Esophagus squamous epithelium (tissue), 5 donors: Measurements from ENCODE around the gene MYH15. TPM values are rescaled to one million over a fixed set of nuclear protein-coding genes. Genes with fewer than 3 reads are reported as not detected.

Source experiments
- DNase-seq: peaks from one replicate; lab custom pipeline; 2025; lab: John Stamatoyannopoulos, UW
- H3K27ac ChIP-seq, 4 donors: fragments of 200-600 bp; sonication (generic); one replicate each; pipeline ENCODE4 v1.5.1; 2016 to 2019; ENCODE audit warnings: mild to moderate bottlenecking in 1 of 4
- H3K27me3 ChIP-seq, 4 donors: fragments of 200-600 bp; sonication (generic); 1 replicate in 3 of 4; 2 replicates in 1 of 4; pipeline versions ENCODE4 v1.5.1 to v1.6.0; 2017 to 2021; ENCODE audit warnings: antibody characterized with exemption in 1 of 4
- H3K36me3 ChIP-seq, 3 donors: fragments of 200-600 bp; sonication (generic); one replicate each; pipeline ENCODE4 v1.5.1; 2016 to 2019
- H3K4me1 ChIP-seq, 3 donors: fragments of 200-600 bp; sonication (generic); one replicate each; pipeline ENCODE4 v1.5.1; 2017 to 2019
- H3K4me3 ChIP-seq, 4 donors: fragments of 200-600 bp; sonication (generic); 1 replicate in 3 of 4; 2 replicates in 1 of 4; pipeline ENCODE4 v1.5.1; 2016 to 2019; ENCODE audit warnings: mild to moderate bottlenecking in 2 of 4, moderate library complexity in 1 of 4
- H3K9me3 ChIP-seq, 3 donors: fragments of 200-600 bp; sonication (generic); one replicate each; pipeline ENCODE4 v1.5.1; 2016 to 2019
- CTCF ChIP-seq, 6 experiments: fragments of 450-650 bp in 4 of 6; fragments of 200-600 bp in 2 of 6; sonication (generic) in 2 of 6; IDR thresholded peaks; one replicate each; pipeline ENCODE4 v1.5.1; 2016 to 2019; ENCODE audit warnings: antibody characterized with exemption in 6 of 6, mild to moderate bottlenecking in 4 of 6, moderate library complexity in 4 of 6
- POLR2A ChIP-seq, 4 donors: fragments of 450-650 bp; IDR thresholded peaks; one replicate each; pipeline ENCODE4 v1.6.1; 2017; ENCODE audit warnings: antibody characterized with exemption in 4 of 4, mild to moderate bottlenecking in 4 of 4, moderate library complexity in 3 of 4
- WGBS, 2 donors: methylation state at CpG; one replicate each; pipeline ENCODE4 v1.1.5; 2018; 5-methylcytosine and 5-hydroxymethylcytosine counted together
- intact Hi-C: fragments of 100-400 bp; cut with DNase I; formaldehyde crosslinking; loops from one replicate; pipeline ENCODE4 v1.15.0; 2022
- total RNA-seq, 4 donors: library from RNA; depleted of rRNA; stranded (reverse); fragments of >200 nt; gene quantifications; one replicate each; pipeline ENCODE4 v1.1.0, GENCODE V29; 2016
- donor health status: DM: yes; HTN: yes; CAD: no.

MYH15 gene
- total RNA-seq, 4 donors from 2014 or later, result under 0.01 TPM; not detected in 3

- H3K36me3 ChIP-seq, result no peaks in the 10 kb centered on the region
- TF ChIP-seq CTCF (IDR thresholded peaks at IDR 0.05) (no peak), POLR2A (IDR thresholded peaks at IDR 0.05) (no peak)
- no peak overlapping the region for H3K27ac ChIP-seq
- WGBS, 2 donors, result 75% methylated on average over 2 of the region's 2 CpGs
- DNase-seq, result no peak
- no peaks in the 10 kb centered on the region for H3K9me3 ChIP-seq
- H3K27me3 ChIP-seq, result no peaks in the 10 kb centered on the region
- H3K4me3 ChIP-seq, result no peak overlapping the region
- no peaks in the 10 kb centered on the region for H3K4me1 ChIP-seq
- intact Hi-C loops, result no loop called here
Observed at GRCh38 chr3:108359011-108359410, 151.4 kb downstream of the MYH15 start.

DNA sequence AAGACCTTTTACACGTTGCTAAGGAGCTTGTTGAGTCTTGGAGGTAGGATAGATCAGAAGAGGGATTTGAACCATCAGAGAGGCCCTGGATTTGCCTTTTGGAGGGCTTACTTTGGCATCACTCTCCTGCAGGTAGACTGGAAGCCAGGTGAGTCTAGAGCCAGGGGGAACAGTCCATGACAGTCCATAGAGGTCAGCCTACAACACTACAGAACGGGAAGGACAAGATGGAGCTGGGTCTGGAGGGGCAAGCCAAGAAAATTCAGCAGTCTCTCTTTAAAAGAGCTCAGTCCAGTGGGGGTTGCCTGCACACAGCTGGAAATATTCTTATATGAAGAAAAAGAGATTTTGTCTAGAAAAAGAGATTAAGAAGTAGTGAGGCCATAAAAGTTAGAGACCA lies 153.4 kb downstream of the MYH15 start:
- Histone ChIP-seq H3K27ac (no peak overlapping the region), H3K27me3 (no peaks in the 10 kb centered on the region), H3K4me3 (no peak overlapping the region), H3K36me3 (no peaks in the 10 kb centered on the region), H3K9me3 (no peaks in the 10 kb centered on the region), H3K4me1 (no peaks in the 10 kb centered on the region)
- TF ChIP-seq CTCF (IDR thresholded peaks at IDR 0.05), result no peak
- TF ChIP-seq POLR2A (IDR thresholded peaks at IDR 0.05), result no peak
- no peak for DNase-seq
- WGBS, 2 donors, result 85 to 87% methylated on average over 2 of the region's 2 CpGs
- intact Hi-C loops, result no loop called here

- TF ChIP-seq CTCF (IDR thresholded peaks at IDR 0.05) (no peak), POLR2A (IDR thresholded peaks at IDR 0.05) (no peak)
- WGBS, 2 donors, result 92 to 96% methylated on average over 1 of the region's 1 CpG
Observed at GRCh38 chr3:108354562-108354961, 155.8 kb downstream of the MYH15 start.

DNA sequence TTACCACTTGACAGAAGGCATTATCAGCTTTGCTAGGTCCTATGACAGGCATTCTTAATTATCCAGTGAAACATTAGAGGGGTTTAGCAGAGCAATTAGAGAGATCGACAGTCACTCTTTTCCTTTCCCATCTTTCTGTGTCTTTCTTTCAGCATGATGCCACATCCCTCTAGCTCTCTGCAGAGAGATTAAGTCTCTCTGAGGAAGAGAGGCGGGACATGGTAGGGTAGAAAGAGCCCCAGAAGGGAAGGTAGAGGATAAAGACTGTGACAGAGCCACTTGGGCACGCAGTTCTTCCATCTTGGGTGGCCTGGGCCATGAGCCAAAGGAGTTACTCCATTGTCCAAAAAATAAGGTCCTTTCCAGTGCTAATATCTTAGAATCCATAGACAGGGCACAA lies 158.2 kb downstream of the MYH15 start:
- intact Hi-C loops, result no loop called here
- Histone ChIP-seq H3K4me1 (no peaks in the 10 kb centered on the region), H3K4me3 (no peak overlapping the region), H3K27me3 (no peaks in the 10 kb centered on the region), H3K27ac (no peak overlapping the region), H3K9me3 (no peaks in the 10 kb centered on the region), H3K36me3 (no peaks in the 10 kb centered on the region)
- TF ChIP-seq POLR2A (IDR thresholded peaks at IDR 0.05) (no peak), CTCF (IDR thresholded peaks at IDR 0.05) (no peak)
- 48 to 71% methylated on average over 3 of the region's 3 CpGs for WGBS, 2 donors
- no peak for DNase-seq

More at GRCh38 chr3:108354562-108354961, 155.8 kb downstream of the MYH15 start:
- no peak overlapping the region for H3K4me3 ChIP-seq
- no peak overlapping the region for H3K27ac ChIP-seq
- H3K27me3 ChIP-seq, result no peaks in the 10 kb centered on the region
- intact Hi-C loops, result no loop called here
- H3K4me1 ChIP-seq, result no peaks in the 10 kb centered on the region
- DNase-seq, result no peak
- H3K36me3 ChIP-seq, result no peaks in the 10 kb centered on the region
- no peaks in the 10 kb centered on the region for H3K9me3 ChIP-seq

- intact Hi-C loops, result no loop called here
- 86 to 89% methylated on average over 5 of the region's 5 CpGs for WGBS, 2 donors
- no peak for DNase-seq
- no peak overlapping the region for H3K4me3 ChIP-seq
- H3K4me1 ChIP-seq, result no peaks in the 10 kb centered on the region
- TF ChIP-seq POLR2A (IDR thresholded peaks at IDR 0.05) (no peak), CTCF (IDR thresholded peaks at IDR 0.05) (no peak)
- no peaks in the 10 kb centered on the region for H3K36me3 ChIP-seq
- no peaks in the 10 kb centered on the region for H3K27me3 ChIP-seq
- H3K27ac ChIP-seq, result no peak overlapping the region
- H3K9me3 ChIP-seq, result no peaks in the 10 kb centered on the region
Observed at GRCh38 chr3:108346301-108347227, 163.8 kb downstream of the MYH15 start.
